ENCODE data around the gene OR1Q1. TPM values are rescaled to one million over a fixed set of nuclear protein-coding genes. Genes with fewer than 3 reads are reported as not detected.
"Not testable (repeated sequence)": the region's sequence is repeated elsewhere in the genome, so short reads cannot be mapped to it uniquely, and the experiment has no call there.

Gene OR1Q1, protein sequence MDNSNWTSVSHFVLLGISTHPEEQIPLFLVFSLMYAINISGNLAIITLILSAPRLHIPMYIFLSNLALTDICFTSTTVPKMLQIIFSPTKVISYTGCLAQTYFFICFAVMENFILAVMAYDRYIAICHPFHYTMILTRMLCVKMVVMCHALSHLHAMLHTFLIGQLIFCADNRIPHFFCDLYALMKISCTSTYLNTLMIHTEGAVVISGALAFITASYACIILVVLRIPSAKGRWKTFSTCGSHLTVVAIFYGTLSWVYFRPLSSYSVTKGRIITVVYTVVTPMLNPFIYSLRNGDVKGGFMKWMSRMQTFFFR
- 9.6 TPM for total RNA-seq (ENCODE audit: insufficient read depth, low replicate concordance)

DNA sequence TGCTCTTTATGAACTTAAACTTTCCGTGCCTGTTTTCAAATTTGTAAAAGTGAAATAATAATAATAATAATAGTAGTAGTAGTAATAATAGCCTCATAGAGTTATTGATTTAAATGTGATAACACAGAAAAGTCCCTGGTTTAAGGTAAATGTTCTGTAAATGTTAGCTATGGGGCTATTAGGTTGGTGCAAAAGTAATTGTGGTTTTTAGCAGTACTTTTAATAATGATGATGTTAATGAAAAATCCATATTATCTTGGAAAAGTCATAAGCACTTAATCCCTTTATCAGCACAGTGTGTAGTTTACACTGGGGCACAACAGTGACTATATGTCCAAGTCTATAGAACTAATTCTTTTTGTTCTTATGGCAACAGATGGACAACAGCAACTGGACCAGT lies at the start of gene OR1Q1:
OR1Q1 (plus strand) TSS at position 377 of the 400 bp plus-strand sequence; CDS start at position 377, 0 bp downstream.
- no peak for DNase-seq (ENCODE audit: low spot score)

DNA sequence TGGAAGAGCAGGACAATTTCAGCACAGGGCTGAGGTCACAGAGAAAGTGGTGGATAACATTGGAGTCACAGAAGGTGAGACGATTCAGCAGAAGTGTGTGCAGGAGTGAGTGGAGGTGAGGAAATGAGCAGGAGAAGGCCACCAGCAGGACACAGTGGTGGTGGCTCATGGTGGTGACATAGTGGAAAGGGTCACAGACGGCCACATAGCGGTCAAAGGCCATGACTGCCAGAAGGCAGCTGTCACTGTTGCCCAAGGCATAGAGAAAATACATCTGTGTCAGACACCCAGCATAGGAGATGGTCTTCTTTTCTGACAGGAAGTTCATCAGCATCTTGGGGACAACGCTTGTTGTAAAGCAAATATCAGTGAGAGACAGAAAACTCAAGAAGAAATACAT lies 46.6 kb upstream of the OR1Q1 start:
- no peak for DNase-seq (ENCODE audit: low spot score)

DNA sequence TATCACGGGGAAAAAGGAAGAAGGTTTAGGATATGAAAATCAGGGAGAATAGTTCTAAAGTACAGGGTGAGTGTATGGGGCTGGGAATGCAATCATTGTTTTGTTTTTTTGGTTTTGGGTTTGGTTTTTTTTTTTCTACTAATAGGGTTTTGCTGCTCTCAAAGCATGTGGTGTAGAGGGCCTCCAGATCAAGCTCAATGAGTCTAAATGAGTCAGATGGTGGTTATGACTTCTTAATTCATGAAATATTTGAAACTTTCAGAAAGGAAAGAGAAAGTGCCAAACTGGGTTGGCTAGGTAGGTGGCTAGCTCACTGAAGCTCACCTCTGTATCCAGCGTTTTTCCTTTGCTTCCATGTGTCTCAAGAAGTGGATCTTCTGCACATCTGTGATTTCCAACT lies 42.1 kb upstream of the OR1Q1 start:
- DNase-seq (ENCODE audit: low spot score), result no peak

DNA sequence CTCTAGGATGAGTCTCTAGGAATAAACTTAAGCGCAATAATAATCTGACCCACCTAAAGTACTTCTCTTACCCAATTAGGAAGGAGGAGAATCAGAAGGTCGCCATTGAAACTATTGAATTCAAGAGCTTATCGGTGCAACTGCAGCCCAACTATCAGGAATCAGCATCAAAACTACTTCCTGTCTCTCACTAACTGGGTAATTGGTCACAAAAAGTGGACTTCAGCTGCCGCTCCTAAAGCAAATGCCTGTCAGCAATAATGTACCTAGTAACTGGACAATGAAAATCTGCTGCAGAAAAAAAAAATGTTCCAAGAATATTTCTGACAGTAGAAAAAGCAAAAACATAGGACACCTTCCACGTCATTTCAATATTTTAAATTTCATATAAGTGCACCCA lies 34.7 kb upstream of the OR1Q1 start:
- DNase-seq (ENCODE audit: low spot score), result no peak

DNA sequence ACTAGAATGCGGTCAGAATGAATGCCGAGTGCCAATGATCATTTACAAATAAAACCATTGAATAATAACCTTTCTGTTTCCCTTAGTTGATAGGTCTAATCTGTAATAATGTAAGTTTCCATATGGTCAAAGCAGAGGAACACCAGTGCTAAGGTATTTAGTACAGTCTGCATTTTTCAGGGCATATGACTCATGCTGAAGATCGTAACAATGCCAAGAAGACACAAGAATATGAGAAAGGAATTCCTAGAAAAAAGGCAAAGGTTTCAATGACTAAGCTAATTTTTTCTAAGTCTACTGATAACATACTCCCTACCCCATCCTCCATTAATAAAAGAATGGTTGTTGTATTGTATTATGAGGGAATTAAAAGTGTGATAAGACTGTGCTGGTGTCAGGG lies 34.2 kb upstream of the OR1Q1 start:
- DNase-seq (ENCODE audit: low spot score), result no peak

DNA sequence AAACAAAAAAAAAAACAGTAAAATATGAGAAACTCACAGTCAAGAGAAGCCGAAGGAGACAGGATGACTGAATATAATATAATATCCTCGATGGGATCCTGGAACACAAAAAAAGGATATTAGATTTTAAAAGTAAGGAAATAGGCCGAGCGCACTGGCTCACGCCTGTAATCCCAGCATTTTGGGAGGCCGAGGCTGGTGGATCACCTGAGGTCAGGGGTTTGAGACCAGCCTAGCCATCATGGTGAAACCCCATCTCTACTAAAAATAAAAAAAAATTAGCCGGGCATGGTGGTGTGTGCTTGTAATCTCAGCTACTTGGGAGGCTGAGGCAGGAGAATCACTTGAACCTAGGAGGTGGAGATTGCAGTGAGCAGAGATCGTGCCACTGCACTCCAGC lies 31.3 kb upstream of the OR1Q1 start, which contains the start of gene OR1L8:
OR1L8 (minus strand) TSS at position 101 of the 400 bp plus-strand sequence. CDS start 14,907 bp downstream, outside the sequence.
- not testable (repeated sequence) for DNase-seq (ENCODE audit: low spot score)

DNA sequence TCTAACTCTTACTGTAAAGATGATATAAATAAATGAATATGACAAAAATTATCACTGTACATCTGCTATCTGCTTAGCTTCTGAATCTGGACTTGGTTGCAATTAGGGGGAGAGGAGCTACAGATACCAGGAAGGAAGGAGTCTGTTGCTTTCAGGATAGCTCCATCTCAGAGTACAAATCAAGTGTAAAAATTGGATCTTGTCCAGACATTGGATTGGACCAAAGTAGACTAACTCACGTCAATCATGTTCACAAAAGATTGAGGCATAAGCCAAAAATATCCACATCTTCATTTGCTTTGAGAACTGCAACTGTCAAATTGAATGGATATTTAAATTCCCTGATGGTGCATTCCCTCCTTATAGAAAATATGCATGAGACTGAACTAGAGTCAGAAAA lies 8.8 kb upstream of the OR1Q1 start:
- no peak for DNase-seq (ENCODE audit: low spot score)

DNA sequence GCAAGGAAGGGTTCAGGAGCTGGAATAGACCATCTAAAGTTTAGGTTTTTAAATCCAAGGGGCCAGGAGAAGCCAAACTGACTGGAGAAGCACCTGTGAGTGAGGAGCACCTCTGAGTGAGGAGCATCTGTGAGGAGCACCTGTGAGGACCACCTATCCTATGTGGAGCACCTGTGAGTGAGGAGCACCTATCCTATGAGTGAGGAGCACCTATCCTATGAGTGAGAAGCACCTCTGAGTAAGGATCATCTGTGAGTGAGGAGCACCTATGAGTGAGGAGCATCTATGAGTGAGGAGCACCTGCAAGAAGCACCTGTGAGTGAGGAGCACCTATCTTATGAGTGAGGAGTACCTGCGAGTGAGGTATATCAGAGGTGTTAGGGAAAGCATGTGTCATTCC lies 8.0 kb upstream of the OR1Q1 start:
- DNase-seq (ENCODE audit: low spot score), result no peak

DNA sequence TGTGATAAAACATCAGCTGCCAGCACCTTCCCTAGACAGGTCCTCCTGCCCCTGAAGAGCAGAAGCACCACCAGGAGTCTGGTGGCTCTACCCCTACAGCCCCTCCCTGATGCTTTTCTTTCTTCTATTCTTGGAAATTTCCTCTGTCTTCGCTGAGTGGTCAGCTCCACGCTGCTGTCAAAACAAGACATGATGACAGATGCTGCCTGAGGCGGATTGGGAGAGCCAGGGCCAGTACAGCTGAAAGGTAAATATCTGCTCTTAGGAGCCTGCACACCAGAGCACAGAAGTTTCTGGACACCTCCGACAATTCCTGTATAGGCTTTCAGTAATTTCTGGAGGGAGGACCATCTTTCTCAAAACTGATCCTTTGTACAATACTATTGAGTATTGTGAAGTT lies 4.7 kb upstream of the OR1Q1 start:
- DNase-seq (ENCODE audit: low spot score), result no peak

DNA sequence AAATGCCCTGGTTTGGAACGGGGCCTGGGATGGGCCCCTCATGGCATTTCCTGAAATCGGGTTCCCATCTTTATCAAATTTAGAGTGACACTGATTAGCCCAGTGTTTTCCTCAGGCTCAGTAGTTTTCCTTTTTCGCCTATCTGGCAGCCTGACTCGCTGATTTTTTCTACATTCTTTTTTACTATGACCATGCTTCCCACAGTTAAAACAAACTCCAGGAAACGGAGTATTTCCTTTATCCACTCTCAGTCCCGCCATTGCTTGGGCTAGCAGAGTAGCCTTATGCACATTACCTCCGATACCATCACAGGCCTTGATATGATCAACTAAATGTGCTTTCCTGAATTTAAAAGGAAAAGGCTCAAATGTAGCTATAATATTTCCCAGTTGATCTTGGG lies 5.5 kb downstream of the OR1Q1 start:
- no peak for DNase-seq (ENCODE audit: low spot score)

DNA sequence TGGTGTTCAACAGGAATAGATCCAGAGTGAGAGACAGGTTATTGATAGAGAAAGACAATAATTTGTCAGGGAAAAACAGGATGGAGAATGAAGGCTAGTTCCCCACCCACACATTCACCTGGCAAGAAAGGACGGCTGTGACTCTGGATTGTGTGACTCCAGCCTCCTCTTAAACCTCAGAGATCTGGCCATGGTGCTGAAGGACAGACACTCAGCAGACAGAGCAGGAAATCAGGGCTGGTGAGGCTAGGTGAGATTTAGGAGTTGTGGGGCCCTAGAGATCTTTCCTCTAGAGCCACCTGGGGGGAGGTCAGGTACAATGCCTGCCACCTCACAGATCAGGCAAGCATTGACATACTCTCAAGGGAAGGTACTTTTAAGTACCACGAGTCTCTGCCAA lies 27.7 kb downstream of the OR1Q1 start:
- DNase-seq (ENCODE audit: low spot score), result no peak

DNA sequence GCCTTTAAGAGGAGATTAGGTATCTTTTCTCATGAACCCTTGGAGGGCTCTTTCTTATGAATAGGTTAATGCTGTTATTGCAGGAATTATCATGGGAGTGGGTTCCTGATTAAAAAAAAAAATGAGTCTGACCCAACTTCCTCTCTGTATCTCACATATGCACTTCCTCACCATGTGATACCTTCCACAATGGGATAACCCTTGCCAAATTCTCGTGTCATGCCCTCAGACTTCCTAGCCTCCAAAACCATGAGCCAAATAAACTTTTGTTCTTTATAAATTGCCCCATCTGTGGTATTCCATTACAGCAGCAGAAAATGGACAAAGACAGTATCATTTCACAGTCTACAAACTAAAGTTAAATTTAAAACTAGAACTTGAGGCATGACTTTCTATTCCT lies 41.8 kb downstream of the OR1Q1 start:
- DNase-seq (ENCODE audit: low spot score), result no peak

DNA sequence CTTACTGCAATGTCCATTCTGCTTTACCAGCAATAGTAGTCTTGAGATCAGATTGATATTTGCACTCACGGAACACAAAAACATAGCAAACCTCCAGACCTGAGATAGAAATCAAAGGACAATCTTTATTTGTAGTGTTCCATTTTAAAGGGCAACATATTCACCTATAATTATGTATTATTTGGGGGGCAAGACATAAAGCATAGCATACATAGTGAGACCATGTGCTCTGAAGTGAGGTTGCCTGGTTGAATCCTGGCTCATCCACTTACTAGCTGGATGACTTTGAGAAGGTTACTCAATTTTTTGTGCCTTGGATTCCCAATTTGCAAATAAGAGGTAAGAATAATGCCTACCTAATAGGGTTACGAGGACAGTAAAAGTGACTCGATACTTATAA lies 43.0 kb downstream of the OR1Q1 start, which contains the start of gene OR1B1:
OR1B1 (minus strand) TSS at position 101 of the 400 bp plus-strand sequence.
- DNase-seq (ENCODE audit: low spot score), result no peak

DNA sequence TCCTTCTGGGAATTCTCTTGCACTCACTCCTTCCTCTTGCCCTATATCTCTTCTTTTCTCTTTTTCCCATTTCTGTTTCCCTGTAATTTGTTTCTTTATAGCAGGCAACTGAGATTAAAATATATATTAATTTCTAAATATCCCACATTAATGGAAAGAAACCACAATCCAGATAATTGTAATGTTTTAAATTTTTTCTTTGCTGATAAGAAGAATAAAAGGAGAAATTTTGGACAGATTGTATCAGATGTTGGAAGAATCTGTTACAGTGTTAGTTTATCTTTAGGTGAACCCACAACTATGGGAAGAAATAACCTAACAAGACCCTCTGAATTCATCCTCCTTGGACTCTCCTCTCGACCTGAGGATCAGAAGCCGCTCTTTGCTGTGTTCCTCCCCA lies 46.9 kb downstream of the OR1Q1 start, which contains the start of gene OR1L1:
OR1L1 (plus strand) TSS at position 301 of the 400 bp plus-strand sequence; CDS start at position 301, 0 bp downstream.
- DNase-seq (ENCODE audit: low spot score), result no peak

Other genes with a start within 250 kb of the OR1Q1 start
- 22.9 TPM for gene PTGS1, start 243.7 kb upstream of the OR1Q1 start, total RNA-seq (ENCODE audit: insufficient read depth, low replicate concordance)
- 1.4 TPM for gene OR1J1, start 136.8 kb upstream of the OR1Q1 start, total RNA-seq (ENCODE audit: insufficient read depth, low replicate concordance)
- gene OR1J2, start 103.9 kb upstream of the OR1Q1 start, total RNA-seq (ENCODE audit: insufficient read depth, low replicate concordance), result 1.2 TPM
- gene OR1J4, start 95.6 kb upstream of the OR1Q1 start, total RNA-seq (ENCODE audit: insufficient read depth, low replicate concordance), result 2.9 TPM
- gene OR1N1, start 87.4 kb upstream of the OR1Q1 start, total RNA-seq (ENCODE audit: insufficient read depth, low replicate concordance), result 1.2 TPM
- gene OR1N2, start 61.6 kb upstream of the OR1Q1 start, total RNA-seq (ENCODE audit: insufficient read depth, low replicate concordance), result 0.72 TPM
- gene OR1L8, start 31.4 kb upstream of the OR1Q1 start, total RNA-seq (ENCODE audit: insufficient read depth, low replicate concordance), result not detected
- 0.72 TPM for gene OR1B1, start 42.9 kb downstream of the OR1Q1 start, total RNA-seq (ENCODE audit: insufficient read depth, low replicate concordance)
- not detected for gene OR1L1, start 47.0 kb downstream of the OR1Q1 start, total RNA-seq (ENCODE audit: insufficient read depth, low replicate concordance)
- gene OR1L3, start 60.4 kb downstream of the OR1Q1 start, total RNA-seq (ENCODE audit: insufficient read depth, low replicate concordance), result not detected
- gene OR1L4, start 109.3 kb downstream of the OR1Q1 start, total RNA-seq (ENCODE audit: insufficient read depth, low replicate concordance), result not detected
- 1.2 TPM for gene OR1L6, start 127.6 kb downstream of the OR1Q1 start, total RNA-seq (ENCODE audit: insufficient read depth, low replicate concordance)
- gene OR5C1, start 174.2 kb downstream of the OR1Q1 start, total RNA-seq (ENCODE audit: insufficient read depth, low replicate concordance), result 1.2 TPM
- gene OR1K1, start 185.4 kb downstream of the OR1Q1 start, total RNA-seq (ENCODE audit: insufficient read depth, low replicate concordance), result not detected
- gene PDCL, start 213.8 kb downstream of the OR1Q1 start, total RNA-seq (ENCODE audit: insufficient read depth, low replicate concordance), result 24.1 TPM